HepG2 (cell line): ENCODE measurements around the gene ZSCAN1. TPM values are rescaled to one million over a fixed set of nuclear protein-coding genes. Genes with fewer than 3 reads are reported as not detected.
A peak's percentile ranks its signal among the peaks of the same experiment; 100 is the strongest.

Experiments used
- ATAC-seq: fragments of 200-7000 bp; cut with Tn5 transposase; 3 replicates; pipeline ENCODE4 v1.9.1; 2020; ENCODE audit warnings: mild to moderate bottlenecking, moderate library complexity
- BruUV-seq: library from RNA; stranded (reverse); fragments of 400-500 nt; replicated peaks from 2 replicates; lab custom pipeline; 2021; lab: Mats Ljungman, UMichigan
- CTCF ChIA-PET: fragments of 300-600 bp; formaldehyde crosslinking; extraction: SDS; loops from one replicate; lab custom pipeline; 2021; ENCODE audit warnings: low total read pairs, inconsistent platforms, low intra/inter-chr PET ratio; lab: Yijun Ruan, JAX
- POLR2A ChIA-PET: fragments of 350-600 bp; sonication (Branson Sonifier 250); formaldehyde crosslinking; loops from one replicate; lab custom pipeline; 2020; ENCODE audit warnings: antibody characterized with exemption, inconsistent platforms; lab: Yijun Ruan, JAX
- DNase-seq: peaks from one replicate; pipeline ENCODE4 v3.0.0-alpha.2; 2015; ENCODE audit warnings: low spot score
- FAIRE-seq: peaks from 3 replicates; lab custom pipeline; 2011; peaks lifted over from hg19 to GRCh38; lab: Jason Lieb, UNC
- H2AFZ ChIP-seq: one replicate; pipeline ENCODE4 v1.6.1; 2011; ENCODE audit warnings: low read length, inconsistent platforms
- H3K27ac ChIP-seq: fragments of 300-600 bp; 3 replicates; pipeline ENCODE4 v1.8.0; 2011; ENCODE audit warnings: mixed run types, mild to moderate bottlenecking, mixed read lengths, low read length, inconsistent platforms; ENCODE audit not compliant: insufficient read depth; ENCODE audit errors: extremely low read length
- H3K27me3 ChIP-seq, 2 experiments: fragments of 200-600 bp in 1 of 2; 2 replicates in 1 of 2; 3 replicates in 1 of 2; pipeline versions ENCODE4 v1.6.0 to v1.8.0; 2011; ENCODE audit warnings: low read length in 2 of 2, mild to moderate bottlenecking in 2 of 2, moderate library complexity in 2 of 2, inconsistent platforms in 1 of 2; ENCODE audit not compliant: insufficient read depth in 2 of 2, control insufficient read depth in 1 of 2
- H3K36me3 ChIP-seq, 2 experiments: fragments of 200-600 bp in 1 of 2; replicated peaks in 1 of 2; 2 replicates in 1 of 2; 3 replicates in 1 of 2; pipeline versions ENCODE4 v1.5.1 to v1.8.0; 2011; ENCODE audit warnings: low read length in 2 of 2, inconsistent platforms in 1 of 2; ENCODE audit not compliant: insufficient read depth in 2 of 2, control insufficient read depth in 1 of 2
- H3K4me1 ChIP-seq: 2 replicates; pipeline ENCODE4 v1.5.1; 2012; ENCODE audit warnings: low read length, inconsistent platforms; ENCODE audit not compliant: insufficient read depth
- H3K4me2 ChIP-seq: 2 replicates; pipeline ENCODE4 v1.6.0; 2011; ENCODE audit warnings: low read depth, low read length, inconsistent platforms
- H3K4me3 ChIP-seq, 3 experiments: fragments of 200-600 bp in 1 of 3; sonication (generic), shearing (Covaris generic) in 1 of 3; replicated peaks in 1 of 3; 2 replicates each; pipeline ENCODE4 v1.5.1; 2011 to 2016; ENCODE audit warnings: low read length in 3 of 3, inconsistent platforms in 2 of 3, low read depth in 2 of 3, mild to moderate bottlenecking in 2 of 3, control low read depth in 1 of 3, mixed read lengths in 1 of 3; ENCODE audit not compliant: insufficient read depth in 1 of 3
- H3K79me2 ChIP-seq: one replicate; pipeline ENCODE4 v1.6.1; 2011; ENCODE audit warnings: low read length, inconsistent platforms; ENCODE audit not compliant: insufficient read depth
- H3K9ac ChIP-seq: 2 replicates; pipeline ENCODE4 v1.6.0; 2011; ENCODE audit warnings: mild to moderate bottlenecking, low read depth, low read length, inconsistent platforms; ENCODE audit not compliant: insufficient read depth
- H3K9me3 ChIP-seq: 2 replicates; pipeline ENCODE4 v1.5.1; 2012; ENCODE audit warnings: mild to moderate bottlenecking, low read length
- H4K20me1 ChIP-seq: 2 replicates; pipeline ENCODE4 v1.6.0; 2011; ENCODE audit warnings: inconsistent platforms, mild to moderate bottlenecking, low read length, moderate library complexity; ENCODE audit not compliant: insufficient read depth
- KDM6A ChIP-seq: IDR thresholded peaks from 2 replicates; pipeline ENCODE4 v1.6.1; 2016; ENCODE audit warnings: low read depth
- NFE2L2 ChIP-seq: fragments of 150-350 bp; IDR thresholded peaks from 2 replicates; pipeline ENCODE4 v1.6.1; 2014; ENCODE audit warnings: low read length
- POLR2AphosphoS2 ChIP-seq: IDR thresholded peaks from 2 replicates; pipeline ENCODE4 v1.6.1; 2011; ENCODE audit warnings: low read depth, low read length, improper control_type of control experiment
- ZBTB38 ChIP-seq: sonication (generic); formaldehyde crosslinking; IDR thresholded peaks from 2 replicates; pipeline ENCODE4 v1.5.1; 2020; ENCODE audit warnings: mild to moderate bottlenecking, missing genetic modification reagents
- ZNF317 ChIP-seq: sonication (generic); formaldehyde crosslinking; IDR thresholded peaks from 2 replicates; pipeline ENCODE4 v1.5.0; 2020; ENCODE audit warnings: mild to moderate bottlenecking, missing genetic modification reagents
- ZNF530 ChIP-seq: sonication (generic); formaldehyde crosslinking; IDR thresholded peaks from 2 replicates; pipeline ENCODE4 v1.5.0; 2020; ENCODE audit warnings: low read depth, mild to moderate bottlenecking, missing genetic modification reagents
- ZNF629 ChIP-seq: sonication (generic); formaldehyde crosslinking; conservative IDR thresholded peaks from 2 replicates; pipeline ENCODE4 v1.5.0; 2020; ENCODE audit warnings: missing genetic modification reagents
- ZNF75D ChIP-seq: sonication (generic); formaldehyde crosslinking; IDR thresholded peaks from 2 replicates; pipeline ENCODE4 v1.8.1; 2023; ENCODE audit warnings: missing genetic modification reagents, mild to moderate bottlenecking, borderline replicate concordance
- ZNF776 ChIP-seq: sonication (generic); formaldehyde crosslinking; IDR thresholded peaks from 2 replicates; pipeline ENCODE4 v1.4.0; 2020; ENCODE audit warnings: mild to moderate bottlenecking, missing genetic modification reagents
- WGBS: methylation state at CpG from one replicate; pipeline ENCODE4 v1.1.6; 2017; ENCODE audit warnings: low lambda C conversion rate; 5-methylcytosine and 5-hydroxymethylcytosine counted together
- in situ Hi-C: cut with HindIII; loops from 2 replicates; pipeline ENCODE4 v1.10.0; 2017; ENCODE audit warnings: low pct_unique_long_range_greater_than_20kb; ENCODE audit not compliant: extremely low pct_ligation_motif_present
- intact Hi-C: fragments of 100-400 bp; cut with micrococcal nuclease; formaldehyde crosslinking; loops from one replicate; pipeline ENCODE4 v1.10.0; 2022; ENCODE audit not compliant: unreplicated experiment
- polyA plus RNA-seq, 8 experiments: library from polyadenylated mRNA; depleted of rRNA in 3 of 8; stranded (reverse) in 7 of 8; unstranded in 1 of 8; fragments of >200 nt; fragmentation: Illumina TruSeq in 4 of 8; extraction: Trizol in 4 of 8; gene quantifications; 2 replicates each; pipeline versions ENCODE4 v1.2.1 to v1.2.3, GENCODE V29; 2011 to 2016; ENCODE audit warnings: low read depth in 4 of 8, missing spikeins in 1 of 8, mixed read lengths in 1 of 8; ENCODE audit not compliant: insufficient read depth in 1 of 8
- total RNA-seq, 5 experiments: library from RNA; depleted of rRNA; stranded (reverse); fragments of >200 nt; fragmentation: Illumina TruSeq; extraction: Trizol; gene quantifications; 2 replicates each; pipeline ENCODE4 v1.2.3, GENCODE V29; 2016; ENCODE audit warnings: low read depth in 1 of 5
- TF ChIP-seq, protein P1 (sequence below): IDR thresholded peaks from 2 replicates; pipeline ENCODE4 v1.6.1; 2016; ENCODE audit warnings: low read depth
- TF ChIP-seq, protein P2 (sequence below): sonication (generic); formaldehyde crosslinking; IDR thresholded peaks from 2 replicates; pipeline ENCODE4 v1.4.0; 2020; ENCODE audit warnings: missing genetic modification reagents

Gene ZSCAN1
- total and polyA plus RNA-seq, 2 of the 13 experiments (the other 11 are each of a cell fraction or from before 2014, with no cell fraction given), result not detected

DNA sequence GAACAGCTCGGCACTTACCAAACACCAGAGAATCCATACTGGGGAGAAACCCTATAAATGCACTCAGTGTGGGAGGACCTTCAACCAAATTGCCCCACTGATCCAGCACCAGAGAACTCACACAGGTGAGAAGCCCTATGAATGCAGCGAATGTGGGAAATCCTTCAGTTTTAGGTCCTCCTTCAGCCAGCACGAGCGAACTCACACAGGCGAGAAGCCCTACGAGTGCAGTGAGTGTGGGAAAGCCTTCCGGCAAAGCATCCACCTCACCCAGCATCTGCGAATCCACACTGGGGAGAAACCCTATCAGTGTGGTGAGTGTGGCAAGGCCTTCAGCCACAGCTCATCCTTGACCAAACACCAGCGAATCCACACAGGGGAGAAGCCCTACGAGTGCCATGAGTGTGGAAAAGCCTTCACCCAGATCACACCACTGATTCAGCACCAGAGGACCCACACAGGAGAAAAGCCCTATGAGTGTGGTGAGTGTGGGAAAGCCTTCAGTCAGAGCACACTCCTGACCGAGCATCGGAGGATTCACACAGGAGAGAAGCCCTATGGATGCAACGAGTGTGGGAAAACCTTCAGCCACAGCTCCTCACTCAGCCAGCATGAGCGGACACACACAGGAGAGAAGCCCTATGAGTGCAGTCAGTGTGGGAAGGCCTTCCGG is 33.6 kb downstream of the ZSCAN1 start:
- Histone ChIP-seq H3K9me3 (peaks cover 96% of the 10 kb centered on the region), H3K4me3 (no peak overlapping the region), H3K27me3 (no peaks in the 10 kb centered on the region), H3K9ac (no peak overlapping the region), H3K4me1 (no peaks in the 10 kb centered on the region), H3K27ac (no peak overlapping the region), H4K20me1 (no peaks in the 10 kb centered on the region), H3K79me2 (no peaks in the 10 kb centered on the region), H3K36me3 (no peaks in the 10 kb centered on the region), H2AFZ (no peak overlapping the region), H3K4me2 (no peak overlapping the region)
- BruUV-seq, result no TSS peak
- ATAC-seq (no peak), FAIRE-seq (no peak), DNase-seq (no peak)
- intact Hi-C loops, result no loop called here
- TF ChIP-seq POLR2AphosphoS2, result no peak
- TF ChIP-seq, protein P1, sequence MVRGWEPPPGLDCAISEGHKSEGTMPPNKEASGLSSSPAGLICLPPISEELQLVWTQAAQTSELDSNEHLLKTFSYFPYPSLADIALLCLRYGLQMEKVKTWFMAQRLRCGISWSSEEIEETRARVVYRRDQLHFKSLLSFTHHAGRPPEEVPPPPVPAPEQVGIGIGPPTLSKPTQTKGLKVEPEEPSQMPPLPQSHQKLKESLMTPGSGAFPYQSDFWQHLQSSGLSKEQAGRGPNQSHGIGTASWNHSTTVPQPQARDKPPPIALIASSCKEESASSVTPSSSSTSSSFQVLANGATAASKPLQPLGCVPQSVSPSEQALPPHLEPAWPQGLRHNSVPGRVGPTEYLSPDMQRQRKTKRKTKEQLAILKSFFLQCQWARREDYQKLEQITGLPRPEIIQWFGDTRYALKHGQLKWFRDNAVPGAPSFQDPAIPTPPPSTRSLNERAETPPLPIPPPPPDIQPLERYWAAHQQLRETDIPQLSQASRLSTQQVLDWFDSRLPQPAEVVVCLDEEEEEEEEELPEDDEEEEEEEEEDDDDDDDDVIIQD, result no peak
- peak; percentile 53; the same call in 1 of the 2 replicates for TF ChIP-seq ZNF75D
- WGBS, result 39% methylated on average over 8 of the region's 15 CpGs
- POLR2A ChIA-PET, result no interaction called here
- CTCF ChIA-PET, result no interaction called here
- in situ Hi-C loops, result no loop called here

DNA sequence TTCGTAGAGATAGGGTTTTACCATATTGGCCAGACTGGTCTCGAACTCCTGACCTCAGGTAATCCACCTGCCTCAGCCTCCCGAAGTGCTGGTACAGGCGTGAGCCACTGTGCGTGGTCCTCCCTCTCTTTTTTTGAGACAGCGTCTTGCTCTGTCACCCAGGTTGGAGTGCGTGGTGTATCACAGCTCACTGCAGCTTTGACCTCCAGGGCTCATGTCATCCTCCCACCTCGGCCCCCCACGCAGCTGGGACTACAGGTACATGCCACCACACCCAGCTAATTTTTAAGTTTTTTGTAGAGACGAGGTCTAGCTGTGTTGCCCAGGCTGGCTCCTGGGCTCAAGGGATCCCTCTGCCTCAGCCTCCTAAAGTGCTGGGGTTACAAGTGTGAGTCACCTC is 46.0 kb downstream of the ZSCAN1 start:
- intact Hi-C loops (no loop called here), in situ Hi-C loops (no loop called here)
- no peaks in the 10 kb centered on the region for H3K4me1 ChIP-seq
- H3K27ac ChIP-seq, result no peak overlapping the region
- no peak overlapping the region for H3K4me3 ChIP-seq
- no peak overlapping the region for H3K9ac ChIP-seq
- BruUV-seq, result no TSS peak
- ATAC-seq, result no peak
- H3K27me3 ChIP-seq, result no peaks in the 10 kb centered on the region
- no peak for FAIRE-seq
- H4K20me1 ChIP-seq, result no peaks in the 10 kb centered on the region
- no peak overlapping the region for H2AFZ ChIP-seq
- ChIA-PET POLR2A (no interaction called here), CTCF (no interaction called here)
- H3K36me3 ChIP-seq, result no peaks in the 10 kb centered on the region
- H3K79me2 ChIP-seq, result no peaks in the 10 kb centered on the region
- H3K4me2 ChIP-seq, result no peak overlapping the region
- no peak for DNase-seq
- H3K9me3 ChIP-seq, result peaks cover 87% of the 10 kb centered on the region
- WGBS, result 31% methylated on average over 9 of the region's 10 CpGs
- TF ChIP-seq ZNF317 (no peak), ZBTB38 (CRISPR knock-in tag) (no peak), ZNF530 (CRISPR knock-in tag) (no peak), KDM6A (CRISPR knock-in tag) (no peak), ZNF629 (no peak), NFE2L2 (no peak), ZNF776 (no peak)
- TF ChIP-seq, protein P2, sequence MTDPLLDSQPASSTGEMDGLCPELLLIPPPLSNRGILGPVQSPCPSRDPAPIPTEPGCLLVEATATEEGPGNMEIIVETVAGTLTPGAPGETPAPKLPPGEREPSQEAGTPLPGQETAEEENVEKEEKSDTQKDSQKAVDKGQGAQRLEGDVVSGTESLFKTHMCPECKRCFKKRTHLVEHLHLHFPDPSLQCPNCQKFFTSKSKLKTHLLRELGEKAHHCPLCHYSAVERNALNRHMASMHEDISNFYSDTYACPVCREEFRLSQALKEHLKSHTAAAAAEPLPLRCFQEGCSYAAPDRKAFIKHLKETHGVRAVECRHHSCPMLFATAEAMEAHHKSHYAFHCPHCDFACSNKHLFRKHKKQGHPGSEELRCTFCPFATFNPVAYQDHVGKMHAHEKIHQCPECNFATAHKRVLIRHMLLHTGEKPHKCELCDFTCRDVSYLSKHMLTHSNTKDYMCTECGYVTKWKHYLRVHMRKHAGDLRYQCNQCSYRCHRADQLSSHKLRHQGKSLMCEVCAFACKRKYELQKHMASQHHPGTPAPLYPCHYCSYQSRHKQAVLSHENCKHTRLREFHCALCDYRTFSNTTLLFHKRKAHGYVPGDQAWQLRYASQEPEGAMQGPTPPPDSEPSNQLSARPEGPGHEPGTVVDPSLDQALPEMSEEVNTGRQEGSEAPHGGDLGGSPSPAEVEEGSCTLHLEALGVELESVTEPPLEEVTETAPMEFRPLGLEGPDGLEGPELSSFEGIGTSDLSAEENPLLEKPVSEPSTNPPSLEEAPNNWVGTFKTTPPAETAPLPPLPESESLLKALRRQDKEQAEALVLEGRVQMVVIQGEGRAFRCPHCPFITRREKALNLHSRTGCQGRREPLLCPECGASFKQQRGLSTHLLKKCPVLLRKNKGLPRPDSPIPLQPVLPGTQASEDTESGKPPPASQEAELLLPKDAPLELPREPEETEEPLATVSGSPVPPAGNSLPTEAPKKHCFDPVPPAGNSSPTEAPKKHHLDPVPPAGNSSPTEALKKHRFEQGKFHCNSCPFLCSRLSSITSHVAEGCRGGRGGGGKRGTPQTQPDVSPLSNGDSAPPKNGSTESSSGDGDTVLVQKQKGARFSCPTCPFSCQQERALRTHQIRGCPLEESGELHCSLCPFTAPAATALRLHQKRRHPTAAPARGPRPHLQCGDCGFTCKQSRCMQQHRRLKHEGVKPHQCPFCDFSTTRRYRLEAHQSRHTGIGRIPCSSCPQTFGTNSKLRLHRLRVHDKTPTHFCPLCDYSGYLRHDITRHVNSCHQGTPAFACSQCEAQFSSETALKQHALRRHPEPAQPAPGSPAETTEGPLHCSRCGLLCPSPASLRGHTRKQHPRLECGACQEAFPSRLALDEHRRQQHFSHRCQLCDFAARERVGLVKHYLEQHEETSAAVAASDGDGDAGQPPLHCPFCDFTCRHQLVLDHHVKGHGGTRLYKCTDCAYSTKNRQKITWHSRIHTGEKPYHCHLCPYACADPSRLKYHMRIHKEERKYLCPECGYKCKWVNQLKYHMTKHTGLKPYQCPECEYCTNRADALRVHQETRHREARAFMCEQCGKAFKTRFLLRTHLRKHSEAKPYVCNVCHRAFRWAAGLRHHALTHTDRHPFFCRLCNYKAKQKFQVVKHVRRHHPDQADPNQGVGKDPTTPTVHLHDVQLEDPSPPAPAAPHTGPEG (CRISPR knock-in tag), result no peak
